HG02588 (cell line): Measurements from ENCODE around the gene FAM43A.

Experiments
- ATAC-seq: cut with Tn5 transposase; IDR thresholded peaks from one replicate; pipeline ENCODE4 v1.9.1; 2021; ENCODE audit warnings: mild to moderate bottlenecking, moderate library complexity; ENCODE audit not compliant: unreplicated experiment

Gene FAM43A

DNA sequence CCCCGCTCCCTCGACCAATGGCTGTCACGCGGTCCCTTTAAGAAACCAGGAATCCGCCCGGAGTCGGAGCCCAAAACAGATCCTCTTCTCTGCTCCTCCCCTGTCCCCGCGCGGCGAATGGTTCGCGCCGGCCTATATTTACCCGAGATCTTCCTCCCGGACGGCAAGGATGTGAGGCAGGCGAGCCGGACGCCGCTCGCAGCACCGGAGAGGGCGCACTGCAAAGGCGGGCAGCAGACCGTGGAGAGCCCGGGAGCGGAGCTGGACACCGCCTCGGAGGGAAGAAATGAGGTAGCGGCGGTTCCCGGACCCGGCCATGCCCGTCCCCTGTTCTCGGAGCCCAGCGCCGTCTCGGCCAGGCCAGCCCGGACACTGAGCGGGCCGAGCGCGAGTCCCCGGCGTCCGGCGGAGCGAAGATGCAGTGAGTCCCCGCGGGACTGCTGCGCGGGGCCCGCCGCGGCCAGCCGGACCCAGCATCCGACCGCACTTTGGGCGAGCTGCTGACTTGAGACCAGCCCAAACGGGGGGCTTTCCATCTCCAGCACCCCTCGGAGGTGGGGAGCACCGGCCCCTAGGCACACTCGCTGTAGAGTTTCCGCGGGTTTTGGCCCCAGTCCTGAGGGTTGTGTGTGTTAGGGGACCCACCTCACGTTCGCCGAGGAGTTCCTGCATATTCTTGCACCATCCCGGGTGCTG, at the start of gene FAM43A:
Gene FAM43A, plus strand, starts transcription at position 166 of the 696 bp plus-strand sequence. CDS start 944 bp downstream, outside the sequence.
- ATAC-seq = peak; percentile 46

DNA sequence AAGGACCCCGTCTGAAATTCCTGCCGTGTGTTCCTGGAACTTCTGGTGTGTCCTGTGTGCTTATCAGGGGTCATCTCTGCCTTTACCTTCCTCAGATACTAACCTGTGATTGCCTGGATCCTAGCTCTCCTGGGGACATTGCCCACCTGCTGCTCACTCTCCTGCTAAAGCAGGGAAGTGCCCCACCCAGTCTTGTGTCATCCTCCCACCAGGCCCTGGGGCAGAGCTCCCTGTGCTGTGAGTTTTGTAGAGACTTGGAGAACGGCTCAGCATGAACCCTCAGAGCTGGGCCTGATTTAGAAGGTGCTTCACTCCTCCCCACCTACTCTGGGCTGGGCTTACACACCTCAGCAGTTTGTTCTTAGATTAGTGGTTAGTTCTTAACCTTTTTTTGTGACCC, 48.6 kb upstream of the FAM43A start:
- no peak for ATAC-seq

- ATAC-seq = no peak
Observed at GRCh38 chr3:194637541-194638400, 47.9 kb upstream of the FAM43A start.

- ATAC-seq = no peak
Observed at GRCh38 chr3:194638991-194639605, 46.6 kb upstream of the FAM43A start.

DNA sequence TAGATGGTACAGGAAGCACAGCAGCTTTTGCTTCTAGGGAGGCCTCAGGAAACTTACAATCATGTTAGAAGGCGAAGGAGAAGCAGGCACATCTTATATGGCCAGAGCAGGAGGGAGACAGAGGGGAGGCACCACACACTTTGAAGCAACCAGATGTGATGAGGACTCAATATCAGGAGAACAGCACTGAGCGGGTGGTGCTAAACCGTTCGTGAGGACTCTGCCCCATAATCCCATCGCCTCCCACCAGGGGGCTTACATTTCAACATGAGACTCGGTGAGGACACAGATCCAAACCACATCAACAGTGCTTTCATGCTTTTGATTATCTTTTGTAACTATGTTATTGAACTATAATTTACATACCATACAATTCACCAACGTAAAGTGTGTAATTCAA, 44.9 kb upstream of the FAM43A start:
- ATAC-seq = no peak

- ATAC-seq = no peak
Observed at GRCh38 chr3:194642769-194643168, 42.9 kb upstream of the FAM43A start.

- no peak for ATAC-seq
Observed at GRCh38 chr3:194647747-194648146, 37.9 kb upstream of the FAM43A start.

- ATAC-seq = peak; percentile 76
Observed at GRCh38 chr3:194654443-194654842, 31.2 kb upstream of the FAM43A start.

DNA sequence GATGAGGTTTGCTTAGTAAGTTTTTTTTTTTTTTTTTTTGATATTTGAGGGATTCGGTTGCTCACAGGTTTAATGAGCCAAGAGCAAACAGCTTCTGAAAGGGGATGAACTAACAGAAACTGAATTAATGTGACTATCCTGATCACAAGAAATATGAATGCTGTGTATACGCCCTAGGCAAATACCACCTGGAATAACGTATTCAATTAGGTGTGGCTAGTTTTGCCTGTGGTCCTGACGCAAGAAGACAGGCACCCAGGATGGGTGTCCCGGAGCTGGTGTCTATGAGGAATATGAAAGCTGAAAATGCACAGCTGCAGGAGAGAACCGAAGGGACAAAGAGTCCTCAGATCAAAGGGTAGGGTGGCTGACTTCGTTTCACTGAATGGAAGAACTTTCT, 28.2 kb upstream of the FAM43A start:
- no peak for ATAC-seq

DNA sequence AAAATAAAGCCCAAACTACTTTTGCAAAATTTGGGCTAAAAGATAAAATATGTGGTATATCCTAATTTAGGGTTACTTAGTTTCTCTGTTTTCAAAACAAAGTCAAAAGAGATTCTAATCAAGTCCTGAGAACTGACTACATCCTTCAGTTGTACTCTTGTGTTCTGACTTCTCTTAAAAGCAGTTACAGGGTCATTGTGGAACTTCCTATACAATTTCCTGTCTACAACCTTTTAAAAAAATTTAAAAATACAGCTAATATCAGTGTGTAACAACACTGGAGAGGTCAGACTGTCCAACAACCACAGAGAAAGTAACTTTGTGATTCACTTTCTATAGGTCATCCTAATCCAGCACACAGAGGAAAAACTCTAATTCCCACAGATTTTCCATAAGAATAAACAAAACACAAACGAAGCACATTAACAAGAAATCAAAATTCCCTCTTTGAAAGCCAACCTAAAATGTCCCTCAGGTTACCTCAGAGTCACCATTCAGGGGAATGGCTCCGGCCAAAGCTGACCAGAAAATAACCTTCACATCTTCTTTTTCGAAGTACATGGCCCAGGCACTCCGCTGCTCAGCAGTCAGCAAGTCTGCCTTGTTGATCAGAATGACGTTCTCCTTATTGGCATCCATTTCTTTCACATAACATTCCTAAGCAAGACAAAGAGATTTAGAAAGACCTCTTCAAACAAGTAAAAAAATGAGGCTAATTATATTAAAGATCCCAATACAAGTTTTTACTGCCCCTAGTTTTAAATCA, 27.0 kb upstream of the FAM43A start:
- no peak for ATAC-seq

DNA sequence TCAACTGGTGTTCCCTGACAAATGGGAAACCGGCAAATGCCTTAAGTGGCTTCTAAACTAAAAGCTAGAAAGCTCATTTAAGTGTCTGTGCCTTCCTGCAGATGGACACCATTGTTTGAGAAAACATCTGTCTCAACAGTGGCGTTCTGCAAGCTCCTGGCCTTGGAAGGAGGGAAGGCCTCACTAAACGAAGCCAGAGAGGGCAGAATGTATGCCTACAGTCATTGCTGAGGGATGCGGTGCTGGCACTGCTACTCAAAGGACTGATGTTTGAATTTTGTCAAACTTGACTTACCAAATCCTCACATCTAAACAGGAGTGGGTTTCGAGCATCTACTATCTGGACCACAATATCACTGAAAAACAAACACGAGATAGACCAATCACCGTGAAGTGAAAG, 25.9 kb upstream of the FAM43A start:
- ATAC-seq = no peak

DNA sequence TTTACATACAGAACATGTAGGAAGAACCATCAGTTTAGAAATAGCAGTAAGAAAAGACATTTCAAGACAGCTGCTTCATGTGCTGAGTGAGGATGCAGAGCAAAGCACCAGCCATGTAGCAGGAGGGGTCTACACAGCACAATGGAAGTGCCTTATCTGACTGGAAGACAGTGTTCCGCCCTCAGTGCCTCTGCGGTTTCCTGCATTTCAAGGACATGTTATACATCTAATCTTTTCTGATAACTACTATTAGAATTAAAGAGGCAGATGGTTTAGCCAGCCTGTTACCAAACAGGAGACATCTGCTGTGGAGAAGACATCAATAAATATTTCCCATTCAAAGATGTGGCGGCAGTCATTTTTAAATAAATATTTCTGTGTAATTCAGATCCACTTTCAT, 24.3 kb upstream of the FAM43A start:
- ATAC-seq = no peak

GRCh38 chr3:194661946-194662345, 23.7 kb upstream of the FAM43A start:
- ATAC-seq = no peak

DNA sequence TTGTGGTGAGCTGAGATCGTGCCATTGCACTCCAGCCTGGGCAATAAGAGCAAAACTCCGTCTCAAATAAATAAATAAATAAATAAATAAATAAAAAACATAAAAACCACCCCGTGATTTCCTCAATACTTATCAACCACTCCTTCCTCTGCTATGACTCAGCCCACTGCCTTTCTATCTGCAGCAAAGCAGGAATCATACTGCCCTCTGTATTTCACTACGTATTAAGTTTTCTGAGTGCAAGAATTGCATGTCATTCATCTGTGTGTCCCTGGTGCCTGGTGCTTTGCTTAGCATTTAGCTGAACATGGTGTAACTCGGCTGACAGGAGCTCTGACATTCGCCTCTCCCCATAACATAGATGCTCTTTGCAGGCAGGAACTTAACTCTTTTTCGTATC, 20.8 kb upstream of the FAM43A start:
- no peak for ATAC-seq

- no peak for ATAC-seq
Observed at GRCh38 chr3:194667363-194667762, 18.3 kb upstream of the FAM43A start.

DNA sequence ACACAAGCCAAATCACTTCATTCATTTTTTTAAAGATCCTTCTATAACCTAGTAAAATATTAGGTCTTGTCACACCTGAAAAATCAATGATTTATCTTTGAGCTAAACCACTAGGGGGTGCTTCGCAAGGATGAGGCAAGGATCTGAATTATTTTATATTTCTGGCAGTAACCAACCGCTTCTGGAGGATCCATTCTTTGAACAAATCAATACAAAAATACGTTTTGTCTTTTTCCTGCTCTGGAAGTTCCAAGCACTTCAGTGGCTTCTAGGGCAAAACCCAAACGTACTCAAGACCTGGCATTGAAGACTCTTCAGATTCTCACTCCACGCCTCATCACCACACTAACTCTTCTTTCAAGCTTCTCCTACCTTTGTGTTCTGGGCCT, 14.2 kb upstream of the FAM43A start:
- ATAC-seq = peak; percentile 9

DNA sequence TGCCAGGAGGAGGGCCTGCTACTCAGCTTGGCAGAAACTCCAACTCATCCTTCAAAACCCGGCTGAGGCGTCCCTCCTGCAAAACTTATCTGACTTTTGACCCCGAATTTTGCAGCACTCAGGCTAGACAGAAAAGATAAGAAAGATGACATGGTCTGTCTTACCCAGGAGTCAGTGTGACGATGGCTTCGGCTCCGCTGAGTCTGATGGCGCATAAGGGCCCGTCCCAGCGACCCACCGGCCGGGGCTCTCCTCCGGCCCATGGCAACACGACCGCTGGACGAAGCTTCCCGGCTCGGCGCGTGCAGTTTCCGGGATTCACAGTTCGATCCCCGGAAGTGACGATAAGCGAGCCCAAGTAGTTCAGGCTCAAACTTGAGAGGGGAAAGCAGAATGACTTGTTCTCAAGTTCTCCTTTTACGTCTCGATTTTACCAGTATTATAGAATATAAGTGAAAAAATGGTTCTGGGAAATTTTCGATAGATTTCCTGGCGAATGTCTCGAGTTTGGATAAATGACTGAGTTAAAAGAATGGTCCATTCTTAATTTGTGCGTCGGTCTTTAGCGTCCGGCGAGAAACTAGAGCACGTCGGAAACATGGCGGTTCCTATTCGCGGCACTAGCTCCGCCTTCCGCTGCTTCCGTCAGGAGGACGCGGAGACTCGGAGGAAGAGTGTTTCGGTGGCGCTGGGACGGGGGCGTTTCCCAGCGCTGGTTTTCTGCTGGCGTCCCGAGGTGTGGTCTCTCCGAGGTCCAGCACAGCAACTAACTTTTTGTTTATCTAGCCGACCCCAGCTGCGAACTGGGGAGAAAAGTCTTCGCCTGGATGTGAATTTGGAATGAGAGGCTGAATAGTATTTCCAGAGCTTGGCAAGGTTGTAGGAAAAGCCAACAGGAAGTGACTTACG, 13.5 kb upstream of the FAM43A start, which contains the start of gene LSG1:
Gene LSG1, minus strand, starts transcription at position 292 of the 909 bp plus-strand sequence. Its CDS starts 29 bp downstream, at position 263.
- ATAC-seq = peak; percentile 83

DNA sequence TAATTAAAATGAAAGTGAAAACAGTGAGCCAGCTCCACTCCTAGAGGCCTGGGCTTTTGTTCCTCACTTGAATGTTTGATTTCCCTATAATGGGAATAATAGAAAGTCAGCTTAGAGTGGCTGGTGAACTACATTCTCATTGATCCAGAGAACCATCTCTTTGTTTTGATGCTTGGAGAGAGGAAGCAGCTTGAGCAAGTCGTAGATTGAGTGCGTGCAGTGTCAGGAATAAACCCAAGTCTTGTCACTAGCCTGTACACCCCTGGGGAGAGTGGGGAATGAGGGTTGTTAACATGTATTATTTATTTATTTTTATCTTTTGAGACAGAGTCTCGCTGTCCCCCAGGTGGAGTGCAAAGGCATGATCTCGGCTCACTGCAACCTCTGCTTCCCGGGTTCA, 12.8 kb upstream of the FAM43A start:
- no peak for ATAC-seq

- ATAC-seq = no peak
Observed at GRCh38 chr3:194673761-194674160, 11.9 kb upstream of the FAM43A start.

DNA sequence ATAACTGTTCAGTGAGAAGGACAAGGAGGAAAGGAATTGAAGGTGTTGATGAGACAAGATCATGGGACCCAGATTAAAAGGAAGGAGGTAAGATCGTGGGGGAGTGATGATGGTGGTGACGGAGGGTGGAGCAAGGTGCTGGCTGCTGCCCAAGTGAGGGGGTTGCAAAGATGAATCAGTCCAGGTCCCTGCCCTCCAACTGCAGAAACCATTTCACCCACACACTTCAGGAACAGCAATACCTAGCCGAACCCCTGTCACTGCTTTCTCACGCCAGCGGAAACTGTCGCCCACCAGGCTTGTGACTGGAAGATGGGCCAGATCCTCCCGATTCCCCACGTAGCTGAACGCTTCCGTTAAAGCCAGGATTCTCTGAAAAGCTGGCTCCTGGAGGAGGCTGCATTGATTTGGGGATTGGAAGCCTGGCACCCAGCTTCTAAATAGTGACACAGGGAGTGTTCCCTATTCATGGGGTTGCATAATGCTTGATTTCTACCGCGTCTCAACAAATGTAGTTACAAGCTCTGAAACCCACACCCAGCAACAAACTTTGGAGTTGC, 10.5 kb upstream of the FAM43A start:
- no peak for ATAC-seq
